Gastrocnemius medialis (tissue), 4 donors: Measurements from ENCODE around the gene CMTM4.

Source experiments
- POLR2A ChIP-seq, 2 donors: fragments of 450-650 bp; IDR thresholded peaks; one replicate each; pipeline ENCODE4 v1.6.1; 2017; ENCODE audit warnings: antibody characterized with exemption in 2 of 2, mild to moderate bottlenecking in 2 of 2, moderate library complexity in 2 of 2
- TF ChIP-seq, protein P1 (sequence below), 5 experiments: fragments of 450-650 bp in 3 of 5; fragments of 200-600 bp in 2 of 5; sonication (generic) in 2 of 5; IDR thresholded peaks in 4 of 5; conservative IDR thresholded peaks in 1 of 5; 1 replicate in 4 of 5; 2 replicates in 1 of 5; pipeline ENCODE4 v1.5.1; 2016 to 2019; ENCODE audit warnings: antibody characterized with exemption in 5 of 5, mild to moderate bottlenecking in 3 of 5, moderate library complexity in 3 of 5

DNA sequence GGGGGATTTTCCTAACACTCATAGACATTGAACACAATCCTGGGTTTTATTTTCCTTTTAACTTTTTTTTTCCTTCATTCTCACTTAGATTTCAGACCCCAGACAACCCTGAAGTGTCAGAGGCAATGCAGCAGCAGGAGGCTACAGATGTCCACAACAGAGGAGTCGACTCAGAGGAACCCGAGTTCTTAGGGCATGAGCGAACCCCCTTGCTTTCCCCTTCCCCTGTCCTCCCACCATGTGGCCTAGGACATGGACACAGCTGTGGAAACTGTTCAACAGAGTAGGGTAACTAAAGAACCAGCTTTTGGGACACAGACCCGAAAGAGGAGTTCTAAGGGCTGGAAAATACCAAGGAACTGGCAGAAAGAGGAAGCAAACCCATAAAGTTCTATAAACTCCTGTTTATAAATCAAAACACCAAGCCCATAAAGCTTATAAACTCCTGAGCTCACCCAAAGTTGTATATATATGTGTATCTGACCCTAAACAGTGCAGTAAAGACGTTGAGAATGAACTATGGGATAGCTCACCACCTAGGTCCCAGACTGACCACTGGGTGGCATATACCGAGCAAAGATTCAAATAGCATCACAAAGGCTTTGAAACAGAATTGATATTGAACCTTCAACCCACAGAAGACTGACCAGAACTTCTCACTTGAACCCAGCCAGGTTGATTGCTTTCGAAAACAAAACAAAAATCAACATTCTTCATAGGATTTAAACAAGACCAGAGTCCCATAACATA is 33.9 kb downstream of the CMTM4 start:
- TF ChIP-seq, protein P1, sequence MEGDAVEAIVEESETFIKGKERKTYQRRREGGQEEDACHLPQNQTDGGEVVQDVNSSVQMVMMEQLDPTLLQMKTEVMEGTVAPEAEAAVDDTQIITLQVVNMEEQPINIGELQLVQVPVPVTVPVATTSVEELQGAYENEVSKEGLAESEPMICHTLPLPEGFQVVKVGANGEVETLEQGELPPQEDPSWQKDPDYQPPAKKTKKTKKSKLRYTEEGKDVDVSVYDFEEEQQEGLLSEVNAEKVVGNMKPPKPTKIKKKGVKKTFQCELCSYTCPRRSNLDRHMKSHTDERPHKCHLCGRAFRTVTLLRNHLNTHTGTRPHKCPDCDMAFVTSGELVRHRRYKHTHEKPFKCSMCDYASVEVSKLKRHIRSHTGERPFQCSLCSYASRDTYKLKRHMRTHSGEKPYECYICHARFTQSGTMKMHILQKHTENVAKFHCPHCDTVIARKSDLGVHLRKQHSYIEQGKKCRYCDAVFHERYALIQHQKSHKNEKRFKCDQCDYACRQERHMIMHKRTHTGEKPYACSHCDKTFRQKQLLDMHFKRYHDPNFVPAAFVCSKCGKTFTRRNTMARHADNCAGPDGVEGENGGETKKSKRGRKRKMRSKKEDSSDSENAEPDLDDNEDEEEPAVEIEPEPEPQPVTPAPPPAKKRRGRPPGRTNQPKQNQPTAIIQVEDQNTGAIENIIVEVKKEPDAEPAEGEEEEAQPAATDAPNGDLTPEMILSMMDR (IDR thresholded peaks at IDR 0.05 in 4 of 5, conservative IDR thresholded peaks at IDR 0.05 in 1 of 5), result peak in 2 of 5 experiments; percentile 16 to 37
- no peak for TF ChIP-seq POLR2A (IDR thresholded peaks at IDR 0.05)
